DOHH2 (cell line): ENCODE measurements around the gene GABPB1.

ENCODE experiments used
- H3F3A ChIP-seq: fragments of 200-600 bp; sonication (generic), shearing (Covaris generic); 2 replicates; pipeline ENCODE4 v1.6.0; 2016; ENCODE audit warnings: antibody characterized with exemption, mild to moderate bottlenecking; ENCODE audit not compliant: control insufficient read depth, insufficient read depth
- H3K27ac ChIP-seq: fragments of 200-600 bp; sonication (generic); 2 replicates; pipeline ENCODE4 v1.5.1; 2014; ENCODE audit warnings: low read depth, mild to moderate bottlenecking, low read length, moderate library complexity
- H3K27me3 ChIP-seq: fragments of 200-600 bp; sonication (generic); 2 replicates; pipeline ENCODE4 v1.6.1; 2014; ENCODE audit warnings: mild to moderate bottlenecking, low read length, mixed read lengths; ENCODE audit not compliant: control insufficient read depth
- H3K36me3 ChIP-seq: fragments of 200-600 bp; sonication (generic); 2 replicates; pipeline ENCODE4 v1.6.1; 2014; ENCODE audit warnings: mild to moderate bottlenecking, low read length, moderate library complexity, mixed read lengths; ENCODE audit not compliant: control insufficient read depth
- H3K4me1 ChIP-seq: fragments of 200-600 bp; sonication (generic); 2 replicates; pipeline ENCODE4 v1.6.1; 2014; ENCODE audit warnings: mild to moderate bottlenecking, low read length, mixed read lengths; ENCODE audit not compliant: control insufficient read depth
- H3K4me2 ChIP-seq: fragments of 200-600 bp; sonication (generic); 2 replicates; pipeline ENCODE4 v1.6.0; 2014; ENCODE audit warnings: mild to moderate bottlenecking, low read length, moderate library complexity
- H3K4me3 ChIP-seq: fragments of 200-600 bp; sonication (generic); 2 replicates; pipeline ENCODE4 v1.5.1; 2014; ENCODE audit warnings: mild to moderate bottlenecking, low read length, mixed read lengths
- H3K79me2 ChIP-seq: fragments of 200-600 bp; sonication (generic); 2 replicates; pipeline ENCODE4 v1.6.1; 2014; ENCODE audit warnings: mild to moderate bottlenecking, low read length, mixed read lengths; ENCODE audit not compliant: control insufficient read depth
- H3K9me2 ChIP-seq: fragments of 200-600 bp; sonication (generic); replicated peaks from 2 replicates; pipeline ENCODE4 v1.6.1; 2014; ENCODE audit warnings: mild to moderate bottlenecking, low read length, mixed read lengths; ENCODE audit not compliant: control insufficient read depth
- H3K9me3 ChIP-seq: fragments of 200-600 bp; sonication (generic); 2 replicates; pipeline ENCODE4 v1.6.1; 2014; ENCODE audit warnings: antibody characterized with exemption, low read length, mixed read lengths; ENCODE audit not compliant: control insufficient read depth, insufficient read depth
- H4K20me1 ChIP-seq: fragments of 200-600 bp; sonication (generic); 2 replicates; pipeline ENCODE4 v1.6.0; 2014; ENCODE audit warnings: low read depth, mild to moderate bottlenecking, antibody characterized with exemption, low read length, moderate library complexity; ENCODE audit not compliant: control insufficient read depth, insufficient read depth
- EZH2phosphoT487 ChIP-seq: fragments of 200-600 bp; sonication (generic); IDR thresholded peaks from 2 replicates; pipeline ENCODE4 v1.6.1; 2017; ENCODE audit warnings: borderline replicate concordance, mild to moderate bottlenecking, antibody characterized with exemption, low read length, moderate library complexity, mixed read lengths
- TF ChIP-seq, protein P1 (sequence below): fragments of 200-600 bp; sonication (generic); IDR thresholded peaks from one replicate; pipeline ENCODE4 v1.5.1; 2014; ENCODE audit warnings: antibody characterized with exemption, mild to moderate bottlenecking, low read depth, low read length; ENCODE audit not compliant: poor library complexity, severe bottlenecking

GABPB1 gene

GRCh38 chr15:50295966-50296365, 59.0 kb downstream of the GABPB1 start:
- Histone ChIP-seq H3K79me2 (no peaks in the 10 kb centered on the region), H3K9me3 (no peaks in the 10 kb centered on the region), H3K27ac (no peak overlapping the region), H3F3A (no peaks in the 10 kb centered on the region), H3K9me2 (no peaks in the 10 kb centered on the region), H3K4me2 (no peak overlapping the region), H4K20me1 (no peaks in the 10 kb centered on the region), H3K4me1 (no peaks in the 10 kb centered on the region), H3K36me3 (peaks cover 31% of the 10 kb centered on the region), H3K4me3 (no peak overlapping the region), H3K27me3 (no peaks in the 10 kb centered on the region)
- TF ChIP-seq EZH2phosphoT487 = no peak
- TF ChIP-seq, protein P1, sequence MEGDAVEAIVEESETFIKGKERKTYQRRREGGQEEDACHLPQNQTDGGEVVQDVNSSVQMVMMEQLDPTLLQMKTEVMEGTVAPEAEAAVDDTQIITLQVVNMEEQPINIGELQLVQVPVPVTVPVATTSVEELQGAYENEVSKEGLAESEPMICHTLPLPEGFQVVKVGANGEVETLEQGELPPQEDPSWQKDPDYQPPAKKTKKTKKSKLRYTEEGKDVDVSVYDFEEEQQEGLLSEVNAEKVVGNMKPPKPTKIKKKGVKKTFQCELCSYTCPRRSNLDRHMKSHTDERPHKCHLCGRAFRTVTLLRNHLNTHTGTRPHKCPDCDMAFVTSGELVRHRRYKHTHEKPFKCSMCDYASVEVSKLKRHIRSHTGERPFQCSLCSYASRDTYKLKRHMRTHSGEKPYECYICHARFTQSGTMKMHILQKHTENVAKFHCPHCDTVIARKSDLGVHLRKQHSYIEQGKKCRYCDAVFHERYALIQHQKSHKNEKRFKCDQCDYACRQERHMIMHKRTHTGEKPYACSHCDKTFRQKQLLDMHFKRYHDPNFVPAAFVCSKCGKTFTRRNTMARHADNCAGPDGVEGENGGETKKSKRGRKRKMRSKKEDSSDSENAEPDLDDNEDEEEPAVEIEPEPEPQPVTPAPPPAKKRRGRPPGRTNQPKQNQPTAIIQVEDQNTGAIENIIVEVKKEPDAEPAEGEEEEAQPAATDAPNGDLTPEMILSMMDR = no peak

GRCh38 chr15:50289749-50290148, 65.2 kb downstream of the GABPB1 start:
- H3K9me2 ChIP-seq = no peaks in the 10 kb centered on the region
- no peak overlapping the region for H3K4me3 ChIP-seq
- no peaks in the 10 kb centered on the region for H4K20me1 ChIP-seq
- no peaks in the 10 kb centered on the region for H3K4me1 ChIP-seq
- no peaks in the 10 kb centered on the region for H3K79me2 ChIP-seq
- TF ChIP-seq EZH2phosphoT487 = no peak
- TF ChIP-seq, protein P1 = no peak
- H3K27me3 ChIP-seq = no peaks in the 10 kb centered on the region
- H3K36me3 ChIP-seq = peaks cover 42% of the 10 kb centered on the region
- H3K4me2 ChIP-seq = no peak overlapping the region
- H3K27ac ChIP-seq = no peak overlapping the region
- H3F3A ChIP-seq = 0 out of 2 replicates have a peak, but pooled peaks cover 2% of the 10 kb centered on the region
- H3K9me3 ChIP-seq = no peaks in the 10 kb centered on the region

- Histone ChIP-seq H3K4me1 (no peaks in the 10 kb centered on the region), H3K9me3 (no peaks in the 10 kb centered on the region), H3K4me3 (no peak overlapping the region), H3K27ac (no peak overlapping the region), H3K36me3 (peaks cover 43% of the 10 kb centered on the region), H3K27me3 (no peaks in the 10 kb centered on the region), H4K20me1 (no peaks in the 10 kb centered on the region), H3K79me2 (no peaks in the 10 kb centered on the region), H3F3A (0 out of 2 replicates have a peak, but pooled peaks cover 2% of the 10 kb centered on the region), H3K9me2 (no peaks in the 10 kb centered on the region), H3K4me2 (no peak overlapping the region)
- TF ChIP-seq, protein P1 = no peak
- TF ChIP-seq EZH2phosphoT487 = no peak
Observed at GRCh38 chr15:50287324-50288116, 67.5 kb downstream of the GABPB1 start.
